Fibroblast of skin of abdomen (primary cell): ENCODE data around the gene RAB11FIP5.
"Not testable (repeated sequence)": the region's sequence is repeated elsewhere in the genome, so short reads cannot be mapped to it uniquely, and the experiment has no call there.

Experiments used
- DNase-seq: peaks from one replicate; pipeline ENCODE4 v3.0.0-alpha.2; 2013

The RAB11FIP5 gene

GRCh38 chr2:73111073-73112025, 1.4 kb downstream of the RAB11FIP5 start:
- DNase-seq = no peak

DNA sequence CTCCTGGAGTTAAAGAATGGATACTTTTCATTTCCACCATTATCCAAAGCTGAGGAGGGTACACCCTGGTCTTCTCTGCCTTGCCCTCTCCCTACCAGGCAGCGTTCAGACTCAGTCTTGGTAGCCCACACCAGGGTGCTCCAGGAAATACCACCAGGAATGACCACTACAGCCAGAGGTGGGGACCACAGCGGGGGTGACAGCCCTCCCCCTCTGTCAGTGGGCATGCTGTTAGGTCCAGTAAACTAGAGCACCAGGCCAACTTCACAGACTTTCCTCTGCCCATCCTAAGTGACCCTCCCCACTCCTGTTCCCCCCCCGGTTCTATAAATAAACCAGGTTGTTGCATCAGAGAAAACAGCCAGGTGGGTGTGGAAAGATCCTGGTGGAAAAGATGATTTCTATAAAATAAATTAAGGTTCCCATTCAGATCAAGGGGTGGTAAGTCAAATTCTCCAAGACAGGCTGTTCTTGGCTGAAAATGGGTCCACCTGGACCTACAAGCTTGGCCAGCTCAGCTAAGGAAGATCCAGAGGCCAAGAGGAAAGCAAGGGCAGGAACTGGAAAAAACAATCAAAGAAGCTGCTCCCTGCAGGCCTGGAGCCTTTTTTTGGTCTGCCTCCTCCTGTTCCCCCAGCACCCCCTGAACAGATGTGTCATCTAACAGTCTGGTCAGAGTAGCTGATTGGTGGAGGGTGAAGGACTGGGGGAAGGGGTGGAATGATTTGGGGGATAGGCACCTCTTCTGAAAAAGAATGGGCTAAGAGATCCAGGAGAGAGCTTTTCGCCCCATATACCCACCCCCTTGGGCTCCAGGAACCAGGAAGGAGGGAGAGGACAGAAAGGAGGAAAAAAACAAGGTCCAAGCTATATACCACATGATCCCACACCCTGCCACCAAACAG, 2.3 kb downstream of the RAB11FIP5 start:
- DNase-seq = peak; percentile 56

DNA sequence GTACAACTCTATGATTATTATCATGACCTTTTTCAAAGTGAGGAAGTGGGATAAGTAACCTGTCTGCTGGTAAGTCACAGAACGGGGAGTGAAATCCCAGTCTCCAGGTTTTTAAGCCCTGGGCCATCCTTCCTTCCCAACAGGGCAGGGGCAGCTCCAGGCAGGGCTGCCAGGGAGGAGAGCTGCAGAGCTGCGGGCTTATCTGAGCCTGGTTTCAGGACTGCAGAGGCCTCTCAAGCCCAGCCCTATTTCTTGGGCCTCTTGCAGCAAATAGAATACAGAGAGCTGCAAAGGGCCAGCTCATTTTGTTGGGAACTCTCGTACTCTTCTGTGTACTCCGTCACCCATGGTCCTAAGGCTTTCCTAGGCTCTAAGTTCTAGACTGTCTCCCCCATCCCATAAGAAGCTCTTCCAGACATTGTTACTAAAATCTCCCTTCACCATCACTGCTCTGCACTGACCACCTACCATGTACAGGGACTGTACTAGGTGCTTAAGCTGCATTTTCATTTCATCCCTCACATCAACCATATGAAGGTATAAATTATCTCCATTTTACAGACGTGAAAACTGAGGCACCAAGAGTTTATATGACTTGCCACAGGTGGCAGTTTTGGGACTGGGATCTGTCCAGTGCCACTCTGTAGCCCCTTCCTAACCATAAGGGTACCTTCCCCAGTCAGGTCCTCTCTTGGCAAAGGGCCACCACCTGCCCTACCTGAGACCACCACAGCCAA, 3.1 kb downstream of the RAB11FIP5 start:
- no peak for DNase-seq

- no peak for DNase-seq
These were observed 5.4 kb downstream of the RAB11FIP5 start for GRCh38 chr2:73107211-73107926.

GRCh38 chr2:73106791-73107190, 6.0 kb downstream of the RAB11FIP5 start:
- DNase-seq = no peak

DNA sequence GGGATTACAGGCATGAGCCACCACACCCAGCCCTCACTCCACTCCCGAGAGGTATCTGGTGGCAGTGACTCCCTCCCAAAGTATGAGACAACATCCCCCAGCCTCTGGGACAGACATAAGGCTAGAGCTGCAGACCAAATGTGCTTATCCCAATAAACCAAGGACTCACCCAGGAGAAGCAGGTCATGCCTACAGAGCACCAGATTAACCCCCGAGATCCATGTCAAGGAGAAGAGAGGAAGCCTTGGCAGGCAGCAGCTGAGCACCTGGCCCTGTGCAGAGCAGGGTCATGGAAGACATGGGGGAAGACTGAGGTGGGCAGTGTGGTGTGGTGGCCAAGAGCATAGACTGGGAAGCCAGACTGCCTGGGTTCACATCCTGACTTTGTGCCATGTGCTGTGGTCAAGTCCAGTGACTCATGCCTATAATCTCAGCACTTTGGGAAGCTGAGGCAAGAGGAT, 7.2 kb downstream of the RAB11FIP5 start:
- DNase-seq = no peak

DNA sequence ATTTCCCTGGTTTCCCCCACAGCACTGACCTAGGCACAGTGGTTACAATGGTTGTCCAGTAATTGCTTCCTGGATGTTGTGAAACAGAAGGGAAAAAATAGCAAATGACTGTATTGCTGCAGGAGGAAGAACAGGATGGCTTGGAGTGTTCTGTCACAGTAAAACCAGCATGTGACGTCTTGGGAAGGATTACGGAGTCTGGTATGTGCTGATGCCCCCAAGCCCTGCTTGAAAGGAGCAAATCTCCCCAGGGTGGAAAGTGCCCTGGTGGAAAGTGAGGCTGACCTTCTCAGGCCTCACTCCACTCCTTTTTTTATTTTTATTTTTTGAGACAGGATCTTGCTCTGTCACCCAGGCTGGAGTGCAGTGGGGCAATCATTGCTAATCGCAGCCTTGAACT, 7.8 kb downstream of the RAB11FIP5 start:
- DNase-seq = no peak

DNA sequence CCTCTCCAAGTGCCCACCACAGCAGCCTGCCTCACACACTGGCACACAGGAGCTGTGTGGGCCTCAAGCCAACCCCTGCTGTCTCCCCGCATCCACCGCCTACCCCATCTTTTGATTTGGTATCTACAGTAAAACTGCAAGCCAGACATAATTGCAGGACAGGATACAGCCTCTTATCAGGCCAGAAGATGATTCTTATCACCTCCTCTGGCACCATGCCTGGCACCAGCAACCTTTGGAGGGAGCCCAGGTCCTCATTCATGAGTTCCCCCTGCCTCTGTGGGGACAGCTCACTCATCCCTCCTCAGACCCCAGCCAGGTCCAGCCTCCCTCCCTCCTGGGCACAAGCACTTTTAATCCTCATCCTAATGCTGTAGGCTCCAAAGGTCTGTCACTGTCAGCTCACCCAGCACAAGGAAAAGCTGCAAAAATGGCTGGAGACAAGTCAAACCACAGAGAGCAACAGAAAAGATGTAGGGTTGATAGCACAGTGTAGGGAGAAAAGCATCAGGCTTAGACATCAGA, 9.7 kb downstream of the RAB11FIP5 start:
- DNase-seq = no peak

GRCh38 chr2:73101626-73102256, 11.0 kb downstream of the RAB11FIP5 start:
- DNase-seq = peak; percentile 68

GRCh38 chr2:73100956-73101355, 11.8 kb downstream of the RAB11FIP5 start:
- no peak for DNase-seq

DNA sequence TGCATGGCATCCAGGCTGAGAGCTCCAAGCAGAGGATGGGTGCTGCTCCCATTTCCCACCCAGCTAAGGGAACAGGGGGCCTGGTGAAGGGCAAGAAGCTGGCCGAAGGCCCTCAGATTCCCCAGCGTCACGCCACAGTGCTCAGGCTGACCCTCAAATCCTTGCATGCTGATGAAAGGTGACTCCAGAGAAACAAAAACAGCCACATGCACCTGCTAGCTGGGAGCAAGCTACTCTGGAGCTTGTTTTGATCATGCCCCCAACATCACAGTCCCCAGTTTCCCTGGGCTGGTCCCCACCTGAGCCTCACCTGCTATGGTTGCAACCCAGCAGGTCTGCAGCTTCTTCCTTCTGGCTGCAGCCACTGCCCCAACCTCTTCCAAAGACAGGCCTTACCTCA, 13.3 kb downstream of the RAB11FIP5 start:
- no peak for DNase-seq

GRCh38 chr2:73095910-73096309, 16.8 kb downstream of the RAB11FIP5 start:
- no peak for DNase-seq

- not testable (repeated sequence) for DNase-seq
These were observed 19.0 kb downstream of the RAB11FIP5 start for GRCh38 chr2:73093601-73094218.

GRCh38 chr2:73092146-73092783, 20.5 kb downstream of the RAB11FIP5 start:
- DNase-seq = no peak

DNA sequence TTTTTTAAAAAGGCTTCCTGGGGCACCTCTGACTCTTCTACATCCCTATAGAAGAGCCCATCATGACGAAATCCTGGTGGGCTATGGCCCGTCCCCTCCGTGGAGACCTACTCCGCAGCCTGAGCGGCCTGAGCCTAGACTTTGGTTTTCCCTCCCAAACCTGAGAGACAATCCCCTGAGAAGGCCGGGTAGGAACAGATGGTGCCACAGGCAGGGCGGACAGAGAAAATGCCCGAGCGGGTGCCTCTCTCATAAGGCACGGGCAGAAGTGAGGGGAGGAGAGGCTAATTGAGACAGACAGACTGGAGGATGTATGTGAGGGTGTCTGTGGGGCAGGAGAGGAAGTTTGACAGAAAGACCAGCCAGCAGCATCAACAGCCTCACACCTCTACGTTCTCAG, 21.1 kb downstream of the RAB11FIP5 start:
- no peak for DNase-seq

DNA sequence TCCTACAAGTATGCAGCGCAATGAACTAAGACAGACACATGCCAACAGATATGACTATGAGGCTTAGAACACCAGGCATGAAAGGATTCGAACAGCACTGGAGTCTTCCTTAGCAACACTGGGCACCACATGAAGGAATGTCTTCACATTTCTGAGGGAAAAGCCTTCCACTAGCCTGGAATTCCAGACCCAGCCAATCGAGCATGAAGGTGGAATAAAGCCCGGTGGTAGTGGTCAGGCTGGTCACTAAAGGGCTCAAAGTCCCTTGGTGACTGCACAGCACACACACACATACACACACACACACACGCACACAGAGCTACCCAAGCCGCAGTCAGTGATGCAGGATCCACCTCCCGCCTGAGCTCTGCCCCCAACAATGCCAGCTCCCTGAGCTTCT, 21.6 kb downstream of the RAB11FIP5 start:
- DNase-seq = peak; percentile 86

DNA sequence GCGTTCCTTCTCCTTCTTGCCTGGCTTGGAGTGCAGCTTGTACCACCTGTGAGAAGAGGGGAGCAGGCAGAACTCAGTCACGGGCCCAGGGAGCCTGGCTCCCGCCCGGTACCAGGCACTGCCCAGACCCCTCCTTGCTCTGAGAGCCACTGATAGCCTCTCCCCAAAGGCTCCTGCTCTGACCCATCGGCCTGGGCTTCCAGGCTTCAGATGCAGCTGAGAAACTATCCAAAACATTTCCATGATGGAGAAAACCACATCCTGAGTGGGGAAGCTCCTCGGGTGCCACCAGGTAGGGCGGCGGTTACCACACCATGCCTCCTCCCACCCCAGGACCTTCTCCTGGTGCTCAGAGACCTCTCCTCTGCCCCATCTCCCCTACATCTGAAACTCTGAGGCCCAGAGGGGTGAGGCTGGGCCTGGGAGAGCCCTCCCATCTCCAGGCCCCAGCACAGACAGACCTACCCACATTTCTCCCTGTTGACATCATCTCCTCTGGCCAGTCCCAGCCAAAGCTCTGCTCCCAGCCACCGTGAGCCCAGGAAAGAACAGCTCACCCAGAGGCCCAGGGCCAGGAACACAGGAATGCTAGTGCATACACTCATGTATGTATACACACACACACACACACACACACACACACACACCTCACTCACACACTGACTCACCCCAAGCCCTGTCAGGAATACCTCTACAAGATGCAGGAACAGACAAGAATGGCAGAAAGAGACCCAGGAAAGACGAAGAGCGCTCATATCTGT, 23.3 kb downstream of the RAB11FIP5 start:
- peak; percentile 100 for DNase-seq

DNA sequence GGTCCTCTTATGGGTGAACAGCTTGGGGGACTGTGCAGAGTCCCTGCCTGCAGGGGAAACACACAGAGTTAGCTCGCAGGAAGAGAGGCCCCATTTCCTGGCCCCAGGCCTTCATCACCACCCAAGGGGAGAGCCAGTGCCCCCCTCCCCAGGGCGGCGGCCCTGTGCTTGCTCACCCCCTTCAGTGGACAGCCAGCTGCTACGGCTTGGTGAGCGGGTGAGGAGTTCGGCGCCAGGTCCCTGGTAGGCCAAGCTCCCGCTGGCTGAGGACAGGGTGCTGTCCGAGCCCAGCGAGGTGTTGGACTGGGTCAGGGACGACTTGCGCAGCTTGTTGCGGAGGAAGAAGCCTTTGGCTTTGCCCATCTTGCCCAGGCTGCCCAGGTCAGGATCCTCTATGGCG, 24.0 kb downstream of the RAB11FIP5 start:
- DNase-seq = no peak

DNA sequence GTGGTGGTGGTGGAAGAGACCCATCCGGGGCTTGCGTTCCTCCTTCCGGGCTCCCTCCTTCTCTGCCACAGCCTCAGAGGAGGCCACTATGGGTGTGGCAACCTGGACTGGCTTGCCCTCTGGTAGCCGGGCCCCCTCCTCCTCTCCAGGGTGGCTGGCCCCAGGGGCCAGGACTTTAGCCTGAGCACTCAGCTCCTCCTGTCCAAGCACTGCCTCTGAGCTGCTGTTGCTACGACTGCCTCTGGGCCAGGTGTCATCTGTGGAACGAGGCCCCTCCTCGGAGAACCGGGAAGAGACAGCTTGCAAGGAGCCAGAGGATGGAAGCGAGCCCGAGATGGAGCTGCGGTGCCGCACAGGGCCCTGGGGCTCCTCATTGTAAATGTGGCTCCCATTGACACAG, 24.5 kb downstream of the RAB11FIP5 start:
- no peak for DNase-seq
